Common myeloid progenitor, CD34-positive (primary cell): ENCODE measurements around the gene CAPN7.

Experiments
- CTCF ChIA-PET: fragments of 350-600 bp; sonication (Branson Sonifier 250); formaldehyde crosslinking; loops from one replicate; lab custom pipeline; 2021; ENCODE audit warnings: antibody characterized with exemption; lab: Charles Lee
- POLR2A ChIA-PET: fragments of 350-600 bp; sonication (Branson Sonifier 250); formaldehyde crosslinking; loops from one replicate; lab custom pipeline; 2021; ENCODE audit warnings: antibody characterized with exemption; lab: Charles Lee
- DNase-seq, 3 donors: peaks; one replicate each; pipeline versions ENCODE4 v3.0.0 to v3.0.0-alpha.2; 2013
- H3K27ac ChIP-seq, 2 experiments: 1 replicate in 1 of 2; 2 replicates in 1 of 2; pipeline ENCODE4 v1.7.0; 2013; ENCODE audit warnings: inconsistent platforms in 2 of 2, low read length in 2 of 2, mild to moderate bottlenecking in 2 of 2, low read depth in 1 of 2, moderate library complexity in 1 of 2; ENCODE audit not compliant: severe bottlenecking in 2 of 2, insufficient read depth in 1 of 2, poor library complexity in 1 of 2
- H3K27me3 ChIP-seq, 5 experiments: replicated peaks in 2 of 5; 1 replicate in 3 of 5; 2 replicates in 2 of 5; pipeline versions ENCODE4 v1.6.1 to v1.7.0; 2013; ENCODE audit warnings: low read length in 4 of 5, mild to moderate bottlenecking in 2 of 5, moderate library complexity in 2 of 5, inconsistent platforms in 1 of 5; ENCODE audit not compliant: insufficient read depth in 5 of 5, control insufficient read depth in 4 of 5
- H3K36me3 ChIP-seq, 4 experiments: 1 replicate in 2 of 4; 2 replicates in 2 of 4; pipeline versions ENCODE4 v1.6.1 to v1.7.0; 2013; ENCODE audit warnings: low read length in 3 of 4, control low read depth in 1 of 4, mild to moderate bottlenecking in 1 of 4; ENCODE audit not compliant: control insufficient read depth in 4 of 4, insufficient read depth in 4 of 4
- H3K4me1 ChIP-seq, 4 experiments: 1 replicate in 3 of 4; 2 replicates in 1 of 4; pipeline versions ENCODE4 v1.6.1 to v1.7.1; 2013; ENCODE audit warnings: low read length in 3 of 4, mild to moderate bottlenecking in 3 of 4, control low read depth in 1 of 4, inconsistent platforms in 1 of 4, moderate library complexity in 1 of 4; ENCODE audit not compliant: control insufficient read depth in 4 of 4, insufficient read depth in 4 of 4; ENCODE audit errors: control extremely low read depth in 1 of 4
- H3K4me3 ChIP-seq, 7 experiments: 1 replicate in 4 of 7; 2 replicates in 3 of 7; pipeline versions ENCODE4 v1.5.1 to v1.7.0; 2013; ENCODE audit warnings: mild to moderate bottlenecking in 7 of 7, low read length in 6 of 7, moderate library complexity in 6 of 7, inconsistent platforms in 2 of 7, low read depth in 2 of 7, control low read depth in 1 of 7; ENCODE audit not compliant: insufficient read depth in 4 of 7, control insufficient read depth in 1 of 7; ENCODE audit errors: extremely low read depth in 1 of 7
- H3K9me3 ChIP-seq, 5 experiments: 1 replicate in 4 of 5; 2 replicates in 1 of 5; pipeline versions ENCODE4 v1.6.1 to v1.7.1; 2013; ENCODE audit warnings: low read length in 4 of 5, mild to moderate bottlenecking in 2 of 5, inconsistent platforms in 1 of 5, low read depth in 1 of 5, moderate library complexity in 1 of 5; ENCODE audit not compliant: control insufficient read depth in 4 of 5, insufficient read depth in 2 of 5; ENCODE audit errors: control extremely low read depth in 1 of 5
- WGBS: methylation state at CpG from one replicate; pipeline ENCODE4 v1.1.5; 2013; ENCODE audit not compliant: insufficient coverage; 5-methylcytosine and 5-hydroxymethylcytosine counted together

CAPN7 gene

GRCh38 chr3:15300323-15301078 lies 94.5 kb downstream of the CAPN7 start:
- CTCF ChIA-PET = interaction anchor here (0.8 to 2.3 kb wide), 5 partner anchors 21 to 32 kb away, joined by 3 to 7 read pairs (median 4); partner anchors contain the start of gene SH3BP5
- peak in 2 of 3 donors; percentile 41 to 43 for DNase-seq
- WGBS = 75% methylated on average over 3 of the region's 8 CpGs
- POLR2A ChIA-PET = no interaction called here
- Histone ChIP-seq H3K4me3 (no peak overlapping the region), H3K4me1 (peaks cover 5 to 38% (median 10%) of the 10 kb centered on the region in 4 experiments), H3K9me3 (no peaks in the 10 kb centered on the region), H3K27me3 (peaks cover 0 to 4% (median 0%) of the 10 kb centered on the region in 5 experiments), H3K27ac (no peak overlapping the region), H3K36me3 (peaks cover 0 to 54% (median 5%) of the 10 kb centered on the region in 4 experiments)

- no peak for DNase-seq
- Histone ChIP-seq H3K9me3 (no peaks in the 10 kb centered on the region), H3K4me1 (peaks cover 2 to 32% (median 6%) of the 10 kb centered on the region in 4 experiments), H3K27me3 (peaks cover 0 to 4% (median 0%) of the 10 kb centered on the region in 5 experiments), H3K27ac (no peak overlapping the region), H3K36me3 (peaks cover 0 to 52% (median 5%) of the 10 kb centered on the region in 4 experiments), H3K4me3 (no peak overlapping the region)
- WGBS = 85% methylated on average over 4 of the region's 7 CpGs
- ChIA-PET POLR2A (no interaction called here), CTCF (interaction anchor here (0.7 to 2.3 kb wide), 4 partner anchors 8 to 32 kb away, joined by 3 to 7 read pairs (median 4); no protein-coding TSS in a partner anchor)
These were observed 95.7 kb downstream of the CAPN7 start for GRCh38 chr3:15301761-15302160.
